DND-41 (cell line): ENCODE results near the gene SLC22A1.

ENCODE experiments used
- ATAC-seq: fragments of 200-7000 bp; cut with Tn5 transposase; 3 replicates; pipeline ENCODE4 v1.9.1; 2021; ENCODE audit warnings: low read depth; ENCODE audit not compliant: insufficient read depth
- DNase-seq: peaks from one replicate; pipeline ENCODE4 v3.0.0-alpha.2; 2020
- H2AFZ ChIP-seq: 2 replicates; pipeline ENCODE4 v1.6.0; 2012; ENCODE audit warnings: low read depth, low read length
- H3K27ac ChIP-seq: 2 replicates; pipeline ENCODE4 v1.5.1; 2012; ENCODE audit warnings: low read length, inconsistent platforms
- H3K27me3 ChIP-seq: fragments of 200-600 bp; sonication (generic); 2 replicates; pipeline ENCODE4 v1.6.0; 2012; ENCODE audit warnings: low read length, mild to moderate bottlenecking, inconsistent platforms; ENCODE audit not compliant: insufficient read depth, poor library complexity
- H3K36me3 ChIP-seq: 2 replicates; pipeline ENCODE4 v1.5.1; 2012; ENCODE audit warnings: low read length, inconsistent platforms; ENCODE audit not compliant: insufficient read depth
- H3K4me1 ChIP-seq: 2 replicates; pipeline ENCODE4 v1.5.1; 2012; ENCODE audit warnings: mild to moderate bottlenecking, low read length; ENCODE audit not compliant: insufficient read depth
- H3K4me2 ChIP-seq: 2 replicates; pipeline ENCODE4 v1.6.0; 2012; ENCODE audit warnings: mild to moderate bottlenecking, moderate library complexity, low read length, inconsistent platforms; ENCODE audit not compliant: insufficient read depth
- H3K4me3 ChIP-seq, 2 experiments: fragments of 200-600 bp in 1 of 2; shearing (Covaris generic) in 1 of 2; 2 replicates each; pipeline ENCODE4 v1.5.1; 2012 to 2016; ENCODE audit warnings: inconsistent platforms in 2 of 2, low read length in 2 of 2, mild to moderate bottlenecking in 2 of 2, low read depth in 1 of 2, moderate library complexity in 1 of 2
- H3K79me2 ChIP-seq: 2 replicates; pipeline ENCODE4 v1.6.0; 2012; ENCODE audit warnings: low read length, inconsistent platforms; ENCODE audit not compliant: insufficient read depth
- H3K9ac ChIP-seq: 2 replicates; pipeline ENCODE4 v1.6.0; 2012; ENCODE audit warnings: low read depth, mild to moderate bottlenecking, inconsistent platforms, low read length, moderate library complexity
- H3K9me3 ChIP-seq: 2 replicates; pipeline ENCODE4 v1.5.1; 2012; ENCODE audit warnings: low read length, moderate library complexity, mild to moderate bottlenecking, inconsistent platforms; ENCODE audit not compliant: insufficient read depth, severe bottlenecking
- H4K20me1 ChIP-seq: 2 replicates; pipeline ENCODE4 v1.6.0; 2012; ENCODE audit warnings: low read length; ENCODE audit not compliant: insufficient read depth
- CTCF ChIP-seq: IDR thresholded peaks from 2 replicates; pipeline ENCODE4 v1.5.1; 2012; ENCODE audit warnings: borderline replicate concordance, low read length, moderate library complexity, mild to moderate bottlenecking; ENCODE audit not compliant: poor library complexity, severe bottlenecking; ENCODE audit errors: extremely low read depth
- EZH2 ChIP-seq: IDR thresholded peaks from 3 replicates; pipeline ENCODE4 v1.6.1; 2012; ENCODE audit warnings: borderline replicate concordance, low read depth, mild to moderate bottlenecking, moderate library complexity, low read length, inconsistent platforms; ENCODE audit not compliant: severe bottlenecking

The SLC22A1 gene

DNA sequence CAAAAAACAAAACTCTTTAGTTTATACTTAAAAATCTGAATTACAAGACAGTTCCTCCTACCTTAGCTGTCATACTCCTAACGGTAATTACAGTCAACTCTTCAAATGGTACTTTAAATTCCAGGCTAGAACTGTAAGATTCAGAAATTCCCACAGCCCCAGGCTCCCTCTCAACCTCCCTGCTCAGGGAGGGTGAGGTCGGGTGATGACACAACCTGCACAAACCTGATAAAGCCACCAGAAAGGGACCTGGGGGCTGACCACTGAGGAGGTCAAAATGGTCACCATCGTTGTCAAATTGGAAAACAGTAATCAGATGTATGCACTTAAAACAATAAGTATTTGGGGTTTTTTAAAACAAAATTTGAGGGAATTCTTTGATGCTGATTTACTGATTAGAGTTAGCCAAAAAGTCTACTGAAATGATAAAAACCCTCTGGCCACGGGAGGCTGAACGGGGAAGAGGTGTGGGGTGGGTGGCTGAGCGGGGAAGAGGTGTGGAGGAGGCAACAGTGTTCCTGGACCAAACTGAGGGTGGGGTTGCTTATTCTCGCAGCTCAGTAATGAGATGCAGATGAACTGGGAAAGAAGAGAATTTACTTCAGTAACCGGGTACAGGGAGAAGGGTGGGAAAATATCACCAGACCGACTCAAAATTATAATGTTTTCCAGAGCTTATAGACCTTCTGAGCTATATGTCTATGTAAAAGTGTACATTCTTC, 52.4 kb downstream of the SLC22A1 start:
- H3K4me2 ChIP-seq: no peak overlapping the region
- H3K27ac ChIP-seq: no peak overlapping the region
- H3K4me3 ChIP-seq: no peak overlapping the region
- no peak for DNase-seq
- peaks cover 9% of the 10 kb centered on the region for H3K27me3 ChIP-seq
- H4K20me1 ChIP-seq: no peaks in the 10 kb centered on the region
- TF ChIP-seq CTCF (no peak), EZH2 (no peak)
- H3K79me2 ChIP-seq: no peaks in the 10 kb centered on the region
- no peak for ATAC-seq
- H3K36me3 ChIP-seq: no peaks in the 10 kb centered on the region
- H3K4me1 ChIP-seq: no peaks in the 10 kb centered on the region
- no peaks in the 10 kb centered on the region for H3K9me3 ChIP-seq
- no peak overlapping the region for H3K9ac ChIP-seq
- H2AFZ ChIP-seq: no peak overlapping the region

- H3K79me2 ChIP-seq: no peaks in the 10 kb centered on the region
- ATAC-seq (no peak), DNase-seq (no peak)
- no peaks in the 10 kb centered on the region for H4K20me1 ChIP-seq
- H3K27me3 ChIP-seq: peaks cover 9% of the 10 kb centered on the region
- no peak overlapping the region for H3K4me3 ChIP-seq
- H3K9ac ChIP-seq: no peak overlapping the region
- H3K9me3 ChIP-seq: no peaks in the 10 kb centered on the region
- H3K4me1 ChIP-seq: no peaks in the 10 kb centered on the region
- no peaks in the 10 kb centered on the region for H3K36me3 ChIP-seq
- H3K4me2 ChIP-seq: no peak overlapping the region
- TF ChIP-seq EZH2 (no peak), CTCF (no peak)
- H3K27ac ChIP-seq: no peak overlapping the region
- no peak overlapping the region for H2AFZ ChIP-seq
Observed at GRCh38 chr6:160174681-160175080, 53.1 kb downstream of the SLC22A1 start.

GRCh38 chr6:160177220-160177619, 55.6 kb downstream of the SLC22A1 start:
- no peaks in the 10 kb centered on the region for H3K9me3 ChIP-seq
- H3K4me2 ChIP-seq: no peak overlapping the region
- H3K79me2 ChIP-seq: no peaks in the 10 kb centered on the region
- no peak overlapping the region for H3K27ac ChIP-seq
- no peaks in the 10 kb centered on the region for H4K20me1 ChIP-seq
- no peak for TF ChIP-seq EZH2
- no peak for TF ChIP-seq CTCF
- H3K36me3 ChIP-seq: no peaks in the 10 kb centered on the region
- no peak for DNase-seq
- no peak for ATAC-seq
- no peak overlapping the region for H2AFZ ChIP-seq
- H3K4me1 ChIP-seq: no peaks in the 10 kb centered on the region
- no peak overlapping the region for H3K4me3 ChIP-seq
- H3K27me3 ChIP-seq: peaks cover 9% of the 10 kb centered on the region
- H3K9ac ChIP-seq: no peak overlapping the region

- Histone ChIP-seq H4K20me1 (no peaks in the 10 kb centered on the region), H3K4me2 (no peak overlapping the region), H3K9ac (no peak overlapping the region), H3K27me3 (peaks cover 9% of the 10 kb centered on the region), H3K9me3 (no peaks in the 10 kb centered on the region), H3K79me2 (no peaks in the 10 kb centered on the region), H2AFZ (no peak overlapping the region), H3K4me1 (no peaks in the 10 kb centered on the region), H3K4me3 (no peak overlapping the region), H3K27ac (no peak overlapping the region), H3K36me3 (no peaks in the 10 kb centered on the region)
- DNase-seq: no peak
- TF ChIP-seq CTCF (no peak), EZH2 (no peak)
- ATAC-seq: no peak
Observed at GRCh38 chr6:160178271-160178670, 56.7 kb downstream of the SLC22A1 start.
